GM18520 (cell line): ENCODE measurements around the gene BTNL3.
"Not testable (repeated sequence)": the region's sequence is repeated elsewhere in the genome, so short reads cannot be mapped to it uniquely, and the experiment has no call there.

ENCODE experiments used
- ATAC-seq: cut with Tn5 transposase; IDR thresholded peaks from one replicate; pipeline ENCODE4 v1.9.1; 2021; ENCODE audit not compliant: unreplicated experiment

The BTNL3 gene

GRCh38 chr5:181017448-181017847, 28.8 kb downstream of the BTNL3 start:
- ATAC-seq = not testable (repeated sequence)

GRCh38 chr5:181020688-181021087, 32.0 kb downstream of the BTNL3 start:
- no peak for ATAC-seq

- ATAC-seq = no peak
These were observed 35.8 kb downstream of the BTNL3 start for GRCh38 chr5:181024245-181025064.

GRCh38 chr5:181027452-181028031, 38.9 kb downstream of the BTNL3 start:
- no peak for ATAC-seq

- ATAC-seq = no peak
These were observed 39.6 kb downstream of the BTNL3 start for GRCh38 chr5:181028032-181028819.

GRCh38 chr5:181031716-181032115, 43.1 kb downstream of the BTNL3 start:
- no peak for ATAC-seq

GRCh38 chr5:181035991-181036815, 47.6 kb downstream of the BTNL3 start:
- ATAC-seq = no peak

- no peak for ATAC-seq
These were observed 48.2 kb downstream of the BTNL3 start for GRCh38 chr5:181036816-181037364.

- no peak for ATAC-seq
These were observed 48.8 kb downstream of the BTNL3 start for GRCh38 chr5:181037365-181037861.

- no peak for ATAC-seq
These were observed 50.8 kb downstream of the BTNL3 start for GRCh38 chr5:181039471-181039870.

GRCh38 chr5:181039931-181040630, 51.4 kb downstream of the BTNL3 start, which contains the start of gene BTNL9:
BTNL9 (plus strand) TSS chr5:181040266; CDS start chr5:181045490, 5,224 bp downstream.
- no peak for ATAC-seq

GRCh38 chr5:181040631-181040945, 51.9 kb downstream of the BTNL3 start:
- no peak for ATAC-seq

- no peak for ATAC-seq
These were observed 52.4 kb downstream of the BTNL3 start for GRCh38 chr5:181041043-181041442.

GRCh38 chr5:181042036-181042713, 53.5 kb downstream of the BTNL3 start:
- no peak for ATAC-seq

GRCh38 chr5:181042722-181043121, 54.1 kb downstream of the BTNL3 start:
- no peak for ATAC-seq

- no peak for ATAC-seq
These were observed 54.8 kb downstream of the BTNL3 start for GRCh38 chr5:181043285-181044092.

- ATAC-seq = no peak
These were observed 55.5 kb downstream of the BTNL3 start for GRCh38 chr5:181044093-181044599.

GRCh38 chr5:181044662-181045305, 56.1 kb downstream of the BTNL3 start:
- no peak for ATAC-seq
